ENCODE results near the gene KRTAP10-1. TPM values are rescaled to one million over a fixed set of nuclear protein-coding genes. Genes with fewer than 3 reads are reported as not detected.
"Not testable (repeated sequence)": the region's sequence is repeated elsewhere in the genome, so short reads cannot be mapped to it uniquely, and the experiment has no call there.

Gene KRTAP10-1
- total RNA-seq, 4 donors from 2014 or later = not detected

DNA sequence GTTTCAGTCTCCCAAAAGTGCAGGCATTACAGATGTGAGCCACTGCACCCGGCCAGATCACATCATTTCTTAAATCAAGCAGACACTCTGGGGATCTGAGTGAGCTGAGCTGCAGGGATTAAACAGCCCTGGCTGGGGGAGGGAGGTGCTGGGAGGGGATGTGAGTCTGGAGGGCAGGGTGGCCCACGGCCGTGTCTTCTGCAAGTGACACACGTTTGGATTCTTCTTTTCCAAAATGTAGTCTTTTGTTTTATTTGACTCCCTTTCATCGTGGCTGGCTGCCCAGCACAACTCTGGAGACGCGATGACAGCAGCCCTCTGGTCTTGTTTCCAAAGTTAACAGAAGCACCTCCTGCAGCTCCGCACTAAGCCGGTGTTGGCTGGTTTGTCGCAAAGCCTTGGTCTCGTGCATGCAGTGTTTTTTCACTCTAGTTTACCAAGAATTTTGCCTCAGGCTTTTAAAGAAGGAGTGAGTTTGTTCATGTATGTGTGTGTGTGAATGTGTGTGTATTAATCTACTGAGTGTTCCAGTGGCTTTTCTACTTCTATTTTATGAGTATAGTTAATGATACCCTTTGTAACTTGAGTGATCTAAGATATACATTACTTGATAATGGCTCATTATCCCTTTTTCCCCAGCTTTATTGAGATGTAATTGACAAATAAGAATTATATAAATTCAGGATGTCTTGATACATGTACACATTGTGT is 43.2 kb upstream of the KRTAP10-1 start:
- Histone ChIP-seq H3K4me1 (peaks cover 0 to 16% (median 5%) of the 10 kb centered on the region in 4 donors), H3K4me3 (no peak overlapping the region), H3K27me3 (peaks cover 0 to 38% (median 0%) of the 10 kb centered on the region in 4 donors), H3K27ac (replicated peaks in 1 of 4) (no peak overlapping the region), H3K36me3 (no peaks in the 10 kb centered on the region), H3K9me3 (peaks cover 0 to 22% (median 4%) of the 10 kb centered on the region in 4 donors)
- DNase-seq (ENCODE audit: extremely low spot score) = peak; percentile 80
- TF ChIP-seq EP300 (IDR thresholded peaks at IDR 0.05) = no peak
- TF ChIP-seq, protein P1, sequence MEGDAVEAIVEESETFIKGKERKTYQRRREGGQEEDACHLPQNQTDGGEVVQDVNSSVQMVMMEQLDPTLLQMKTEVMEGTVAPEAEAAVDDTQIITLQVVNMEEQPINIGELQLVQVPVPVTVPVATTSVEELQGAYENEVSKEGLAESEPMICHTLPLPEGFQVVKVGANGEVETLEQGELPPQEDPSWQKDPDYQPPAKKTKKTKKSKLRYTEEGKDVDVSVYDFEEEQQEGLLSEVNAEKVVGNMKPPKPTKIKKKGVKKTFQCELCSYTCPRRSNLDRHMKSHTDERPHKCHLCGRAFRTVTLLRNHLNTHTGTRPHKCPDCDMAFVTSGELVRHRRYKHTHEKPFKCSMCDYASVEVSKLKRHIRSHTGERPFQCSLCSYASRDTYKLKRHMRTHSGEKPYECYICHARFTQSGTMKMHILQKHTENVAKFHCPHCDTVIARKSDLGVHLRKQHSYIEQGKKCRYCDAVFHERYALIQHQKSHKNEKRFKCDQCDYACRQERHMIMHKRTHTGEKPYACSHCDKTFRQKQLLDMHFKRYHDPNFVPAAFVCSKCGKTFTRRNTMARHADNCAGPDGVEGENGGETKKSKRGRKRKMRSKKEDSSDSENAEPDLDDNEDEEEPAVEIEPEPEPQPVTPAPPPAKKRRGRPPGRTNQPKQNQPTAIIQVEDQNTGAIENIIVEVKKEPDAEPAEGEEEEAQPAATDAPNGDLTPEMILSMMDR (IDR thresholded peaks at IDR 0.05) = no peak
- no peak for TF ChIP-seq POLR2AphosphoS5 (IDR thresholded peaks at IDR 0.05)
- no peak for TF ChIP-seq POLR2A (IDR thresholded peaks at IDR 0.05; ENCODE audit: low read depth)
- 20% methylated on average over 11 of the region's 11 CpGs for WGBS
- intact Hi-C loops (cut with DNase I) = no loop called here

DNA sequence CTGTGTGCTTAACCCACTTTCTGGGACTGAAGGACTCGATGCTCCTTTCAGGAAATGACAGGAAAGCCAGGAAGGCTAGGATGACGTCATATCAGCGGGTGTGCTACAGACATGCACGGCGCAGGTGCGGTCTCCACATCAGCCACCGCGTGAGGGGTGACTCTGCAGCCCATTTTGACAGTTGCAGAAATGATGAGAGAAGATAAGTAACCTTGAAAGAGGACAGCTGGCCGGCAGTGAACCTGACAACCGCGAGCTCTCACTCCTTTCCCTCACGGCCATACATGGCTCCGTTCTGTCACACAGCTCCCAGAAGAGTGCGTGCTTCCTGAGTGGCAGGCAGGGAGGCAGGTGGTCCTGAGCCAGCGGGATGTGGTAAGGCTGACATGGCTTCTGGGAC is 42.1 kb upstream of the KRTAP10-1 start:
- WGBS = 67% methylated on average over 15 of the region's 15 CpGs
- DNase-seq (ENCODE audit: extremely low spot score) = no peak

GRCh38 chr21:44581158-44581557 is 41.2 kb upstream of the KRTAP10-1 start:
- H3K36me3 ChIP-seq = no peaks in the 10 kb centered on the region
- DNase-seq (ENCODE audit: extremely low spot score) = peak; percentile 45
- peaks cover 0 to 36% (median 16%) of the 10 kb centered on the region in 4 donors for H3K9me3 ChIP-seq
- no peak overlapping the region for H3K27ac ChIP-seq (replicated peaks in 1 of 4)
- WGBS = 86% methylated on average over 3 of the region's 3 CpGs
- H3K4me3 ChIP-seq = no peak overlapping the region
- no peak for TF ChIP-seq POLR2A (IDR thresholded peaks at IDR 0.05; ENCODE audit: low read depth)
- peaks cover 0 to 27% (median 0%) of the 10 kb centered on the region in 4 donors for H3K27me3 ChIP-seq
- peaks cover 0 to 16% (median 5%) of the 10 kb centered on the region in 4 donors for H3K4me1 ChIP-seq
- intact Hi-C loops (cut with DNase I) = no loop called here

More for the DNA sequence above, 42.1 kb upstream of the KRTAP10-1 start:
- TF ChIP-seq POLR2A (IDR thresholded peaks at IDR 0.05; ENCODE audit: low read depth) (no peak), POLR2AphosphoS5 (IDR thresholded peaks at IDR 0.05) (no peak), EP300 (IDR thresholded peaks at IDR 0.05) (no peak)
- TF ChIP-seq, protein P1 (IDR thresholded peaks at IDR 0.05) = no peak
- Histone ChIP-seq H3K27ac (replicated peaks in 1 of 4) (no peak overlapping the region), H3K4me1 (peaks cover 0 to 16% (median 5%) of the 10 kb centered on the region in 4 donors), H3K9me3 (peaks cover 0 to 29% (median 10%) of the 10 kb centered on the region in 4 donors), H3K4me3 (no peak overlapping the region), H3K27me3 (peaks cover 0 to 33% (median 0%) of the 10 kb centered on the region in 4 donors), H3K36me3 (no peaks in the 10 kb centered on the region)
- intact Hi-C loops (cut with DNase I) = no loop called here

- intact Hi-C loops (cut with DNase I); H3K27ac ChIP-seq (replicated peaks in 1 of 4); H3K4me3 ChIP-seq; H3K36me3 ChIP-seq: not testable (repeated sequence)
- DNase-seq (ENCODE audit: extremely low spot score) = peak; percentile 45
- peaks cover 0 to 16% (median 5%) of the 10 kb centered on the region in 4 donors for H3K4me1 ChIP-seq
- peaks cover 0 to 36% (median 17%) of the 10 kb centered on the region in 4 donors for H3K9me3 ChIP-seq
- H3K27me3 ChIP-seq = peaks cover 0 to 26% (median 0%) of the 10 kb centered on the region in 4 donors
- 35% methylated on average over 16 of the region's 19 CpGs for WGBS
These were observed 40.3 kb upstream of the KRTAP10-1 start, which contains the start of gene KRTAP10-5 for GRCh38 chr21:44580231-44580821. TSS of gene KRTAP10-5 (minus strand) at chr21:44580604. CDS start at chr21:44580578, 26 bp downstream.

GRCh38 chr21:44579833-44580144 is 39.8 kb upstream of the KRTAP10-1 start:
- peaks cover 0 to 36% (median 17%) of the 10 kb centered on the region in 4 donors for H3K9me3 ChIP-seq

More at GRCh38 chr21:44579833-44580144, 39.8 kb upstream of the KRTAP10-1 start:
- H3K27ac ChIP-seq (replicated peaks in 1 of 4) = no peak overlapping the region
- intact Hi-C loops (cut with DNase I) = no loop called here
- no peak overlapping the region for H3K4me3 ChIP-seq
- H3K36me3 ChIP-seq = no peaks in the 10 kb centered on the region
- WGBS = 58% methylated on average over 7 of the region's 7 CpGs
- TF ChIP-seq EP300 (IDR thresholded peaks at IDR 0.05) (no peak), POLR2A (IDR thresholded peaks at IDR 0.05; ENCODE audit: low read depth) (no peak), POLR2AphosphoS5 (IDR thresholded peaks at IDR 0.05) (no peak)
- TF ChIP-seq, protein P1 (IDR thresholded peaks at IDR 0.05) = no peak
- peak; percentile 53 for DNase-seq (ENCODE audit: extremely low spot score)
- peaks cover 0 to 16% (median 5%) of the 10 kb centered on the region in 4 donors for H3K4me1 ChIP-seq
- peaks cover 0 to 31% (median 0%) of the 10 kb centered on the region in 4 donors for H3K27me3 ChIP-seq
